GM12875 (cell line): ENCODE results near the gene CCDC33.

ENCODE experiments used
- H3K4me3 ChIP-seq: one replicate; pipeline ENCODE4 v1.5.1; 2011; ENCODE audit warnings: low read depth, low read length, control low read depth
- TF ChIP-seq, protein P1 (sequence below): IDR thresholded peaks from 2 replicates; pipeline ENCODE4 v1.5.1; 2011; ENCODE audit warnings: low read depth, mild to moderate bottlenecking, control low read depth, inconsistent platforms, low read length, moderate library complexity, borderline replicate concordance; ENCODE audit not compliant: insufficient read depth

The CCDC33 gene

DNA sequence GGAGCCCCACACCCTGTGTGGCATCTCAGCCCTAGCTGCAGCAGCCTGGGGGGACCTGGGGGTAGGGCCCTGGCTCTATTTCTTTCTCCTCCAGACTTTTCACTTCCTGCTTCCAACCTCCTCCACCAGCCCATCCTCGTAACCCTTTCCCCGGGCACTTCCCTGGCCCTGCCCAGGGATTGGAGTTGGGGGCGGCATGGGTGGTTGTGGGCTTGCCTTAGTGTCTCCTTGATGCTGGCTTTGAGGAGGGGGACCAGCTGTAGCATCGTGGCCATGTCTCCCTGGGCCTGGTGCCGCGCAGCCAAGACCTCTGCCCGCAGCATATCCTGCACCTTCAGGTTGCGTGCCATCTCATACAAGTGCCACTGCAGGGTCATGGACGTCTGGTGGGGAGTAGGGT, 103.2 kb downstream of the CCDC33 start:
- H3K4me3 ChIP-seq = no peak overlapping the region
- TF ChIP-seq, protein P1, sequence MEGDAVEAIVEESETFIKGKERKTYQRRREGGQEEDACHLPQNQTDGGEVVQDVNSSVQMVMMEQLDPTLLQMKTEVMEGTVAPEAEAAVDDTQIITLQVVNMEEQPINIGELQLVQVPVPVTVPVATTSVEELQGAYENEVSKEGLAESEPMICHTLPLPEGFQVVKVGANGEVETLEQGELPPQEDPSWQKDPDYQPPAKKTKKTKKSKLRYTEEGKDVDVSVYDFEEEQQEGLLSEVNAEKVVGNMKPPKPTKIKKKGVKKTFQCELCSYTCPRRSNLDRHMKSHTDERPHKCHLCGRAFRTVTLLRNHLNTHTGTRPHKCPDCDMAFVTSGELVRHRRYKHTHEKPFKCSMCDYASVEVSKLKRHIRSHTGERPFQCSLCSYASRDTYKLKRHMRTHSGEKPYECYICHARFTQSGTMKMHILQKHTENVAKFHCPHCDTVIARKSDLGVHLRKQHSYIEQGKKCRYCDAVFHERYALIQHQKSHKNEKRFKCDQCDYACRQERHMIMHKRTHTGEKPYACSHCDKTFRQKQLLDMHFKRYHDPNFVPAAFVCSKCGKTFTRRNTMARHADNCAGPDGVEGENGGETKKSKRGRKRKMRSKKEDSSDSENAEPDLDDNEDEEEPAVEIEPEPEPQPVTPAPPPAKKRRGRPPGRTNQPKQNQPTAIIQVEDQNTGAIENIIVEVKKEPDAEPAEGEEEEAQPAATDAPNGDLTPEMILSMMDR = no peak

DNA sequence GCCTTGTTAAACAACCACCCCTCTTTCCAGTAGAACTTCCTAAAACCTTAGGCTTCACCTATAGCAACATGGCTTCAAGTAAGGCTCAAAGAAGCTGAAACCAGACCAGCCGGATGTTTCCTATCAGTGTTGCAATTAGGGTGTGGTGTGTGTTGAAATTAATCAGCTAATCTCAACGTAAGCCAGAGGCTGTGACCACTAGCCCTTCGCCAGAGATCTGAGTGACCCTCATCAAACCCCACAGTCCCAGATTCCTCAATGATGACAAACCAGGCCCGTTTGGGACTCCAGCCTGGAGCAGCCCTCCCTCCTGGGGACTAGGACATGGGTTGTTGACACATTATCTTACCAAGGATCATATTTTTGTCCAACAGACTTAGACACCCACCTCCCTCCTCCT, 104.0 kb downstream of the CCDC33 start:
- TF ChIP-seq, protein P1 = no peak
- no peak overlapping the region for H3K4me3 ChIP-seq

DNA sequence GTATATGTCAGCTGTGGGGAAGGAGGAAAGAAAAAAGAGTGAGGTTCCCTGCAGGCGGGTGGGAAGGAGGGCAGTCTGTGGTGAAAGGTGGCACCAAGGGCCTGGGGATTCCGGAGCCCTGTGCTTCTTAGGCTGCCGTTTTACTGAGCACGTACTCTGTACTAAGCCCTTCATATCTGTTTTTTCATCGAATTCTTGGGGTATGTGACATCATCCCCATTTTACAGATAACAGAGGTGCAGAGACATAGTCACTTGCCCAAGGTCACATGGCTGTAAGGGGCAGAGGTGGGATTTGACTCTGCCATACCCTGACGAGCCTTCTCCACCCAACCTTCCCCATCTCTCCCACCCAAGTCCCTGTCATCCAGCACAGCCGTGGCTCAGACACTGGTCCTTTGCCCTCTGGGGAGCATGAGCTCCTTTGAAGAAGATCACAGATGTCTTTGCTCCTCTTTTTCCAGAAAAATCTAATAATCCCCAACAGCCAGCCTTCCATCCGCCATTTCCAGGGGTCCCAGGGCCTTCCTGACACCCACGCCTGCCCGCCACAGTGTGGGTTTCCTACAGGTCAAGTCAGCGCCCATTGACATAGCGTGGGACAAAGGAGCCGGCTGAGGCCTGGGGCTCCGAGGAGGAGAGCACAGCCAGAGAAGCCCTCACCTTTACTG, 107.1 kb downstream of the CCDC33 start:
- H3K4me3 ChIP-seq = no peak overlapping the region
- TF ChIP-seq, protein P1 = no peak

DNA sequence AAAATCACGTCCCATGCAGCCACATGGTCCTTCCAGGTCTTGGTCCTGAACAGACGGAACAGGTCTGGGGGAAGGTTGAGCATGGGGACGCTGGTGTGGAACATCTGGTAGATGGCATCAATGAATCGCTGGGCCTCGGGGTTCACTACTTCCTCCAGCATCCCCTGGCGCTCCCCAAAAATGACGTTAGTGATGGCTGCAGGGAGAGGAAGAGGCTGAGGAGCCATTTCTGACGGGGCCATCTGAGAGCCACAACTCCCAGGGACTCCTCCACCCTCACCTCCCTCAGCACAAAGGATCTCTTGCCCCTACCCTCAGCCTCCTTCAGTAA, 107.6 kb downstream of the CCDC33 start:
- no peak overlapping the region for H3K4me3 ChIP-seq
- TF ChIP-seq, protein P1 = no peak

DNA sequence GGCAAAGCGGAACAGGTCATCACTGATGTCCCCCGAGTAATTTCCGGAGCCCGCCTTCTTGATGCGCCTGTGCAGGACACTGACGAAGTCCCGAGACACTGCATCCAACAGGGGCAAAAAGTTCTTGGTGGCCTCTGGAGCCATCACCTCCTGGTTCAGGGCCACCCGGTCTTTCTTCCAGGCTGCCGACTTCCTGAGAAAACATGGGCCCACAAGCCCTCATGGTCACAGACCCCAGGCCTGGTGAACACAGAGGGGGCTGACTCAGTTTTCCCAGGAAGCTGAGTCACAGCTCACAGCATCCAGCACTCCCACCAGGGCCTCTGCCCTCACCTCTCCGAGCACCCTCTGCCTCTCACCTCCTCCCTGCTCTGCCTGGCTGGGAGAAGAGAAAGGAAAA, 108.9 kb downstream of the CCDC33 start:
- TF ChIP-seq, protein P1 = no peak
- H3K4me3 ChIP-seq = no peak overlapping the region

DNA sequence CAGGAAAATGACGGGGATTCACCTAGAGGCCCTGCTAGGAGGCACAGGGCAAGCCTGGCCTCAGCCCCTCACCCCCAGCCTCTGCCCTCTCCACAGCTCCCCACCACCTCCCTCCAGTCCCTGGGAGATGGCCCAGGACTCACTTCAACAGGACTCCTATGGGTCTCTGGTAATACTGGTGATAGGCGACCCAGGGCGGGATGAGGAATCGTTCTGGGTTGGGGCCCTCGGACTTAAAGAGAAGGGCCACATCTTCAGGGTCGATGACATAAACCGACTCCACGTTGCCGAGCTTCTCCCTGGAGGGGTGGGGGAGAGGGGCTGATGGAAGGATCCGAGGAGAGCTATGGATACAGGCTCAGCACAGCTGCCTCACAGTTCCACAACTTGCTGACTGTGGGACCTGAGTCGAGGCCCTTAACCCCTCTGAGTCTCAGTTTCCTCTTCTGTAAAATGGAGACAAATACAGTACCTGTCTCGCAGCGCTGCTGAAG, 111.7 kb downstream of the CCDC33 start:
- no peak overlapping the region for H3K4me3 ChIP-seq
- TF ChIP-seq, protein P1 = no peak

DNA sequence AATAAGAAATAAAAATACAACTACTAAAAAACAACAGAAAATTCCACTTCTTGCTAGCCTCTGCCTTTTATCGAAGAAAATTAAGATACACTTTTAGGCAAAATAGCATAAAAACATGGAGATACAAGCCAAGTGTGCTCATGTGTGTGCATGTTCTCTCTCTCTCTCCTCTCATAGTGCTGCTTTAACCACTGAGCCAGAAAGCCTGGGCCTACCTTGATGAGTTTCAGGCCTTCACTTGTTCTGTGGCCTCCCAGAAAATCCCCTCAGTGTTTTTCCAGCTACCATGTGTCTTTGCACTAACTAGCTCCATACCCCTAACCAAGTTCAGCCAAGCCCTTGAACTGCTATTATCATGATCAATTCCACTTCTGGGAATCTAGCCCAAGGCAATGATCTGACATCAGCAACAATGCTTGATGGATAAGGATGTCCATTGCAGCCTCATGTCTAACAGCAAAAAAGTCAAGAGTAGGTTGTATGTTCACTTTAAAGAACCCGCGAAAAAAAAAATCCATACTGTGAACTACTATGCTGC, 113.2 kb downstream of the CCDC33 start:
- TF ChIP-seq, protein P1 = no peak

More for the DNA sequence above, 113.2 kb downstream of the CCDC33 start:
- no peak overlapping the region for H3K4me3 ChIP-seq
